GM12878 (cell line): ENCODE measurements around the gene ARAP3. TPM values are rescaled to one million over a fixed set of nuclear protein-coding genes. Genes with fewer than 3 reads are reported as not detected.

ENCODE experiments used
- ATAC-seq: fragments of 200-7000 bp; cut with Tn5 transposase; 3 replicates; pipeline ENCODE4 v1.9.1; 2020; ENCODE audit warnings: mild to moderate bottlenecking, moderate library complexity
- BruUV-seq: library from RNA; stranded (reverse); fragments of 400-500 nt; replicated peaks from 2 replicates; lab custom pipeline; 2021; lab: Mats Ljungman, UMichigan
- CTCF ChIA-PET: fragments of 300-600 bp; sonication (Branson Sonifier 250); formaldehyde crosslinking; extraction: SDS; loops from one replicate; lab custom pipeline; 2021; ENCODE audit warnings: inconsistent platforms; lab: Yijun Ruan, JAX
- POLR2A ChIA-PET: fragments of 350-600 bp; formaldehyde crosslinking; extraction: SDS; loops from one replicate; lab custom pipeline; 2021; ENCODE audit warnings: inconsistent platforms; lab: Charles Lee
- RAD21 ChIA-PET: fragments of 300-600 bp; sonication (Branson Sonifier 250); formaldehyde crosslinking; loops from one replicate; lab custom pipeline; 2023; ENCODE audit warnings: antibody characterized with exemption; ENCODE audit not compliant: unreplicated experiment; lab: Charles Lee
- SMC1A ChIA-PET: fragments of 300-600 bp; sonication (Branson Sonifier 250); formaldehyde crosslinking; loops from one replicate; lab custom pipeline; 2023; ENCODE audit not compliant: unreplicated experiment, uncharacterized antibody; lab: Charles Lee
- DNase-seq: peaks from one replicate; pipeline ENCODE4 v3.0.0-alpha.2; 2011; ENCODE audit warnings: low read depth, low spot score
- FAIRE-seq: peaks from 3 replicates; lab custom pipeline; 2011; peaks lifted over from hg19 to GRCh38; lab: Jason Lieb, UNC
- H2AFZ ChIP-seq: 2 replicates; pipeline ENCODE4 v1.6.0; 2011; ENCODE audit warnings: low read depth, low read length, control low read depth; ENCODE audit not compliant: control insufficient read depth
- H3K27ac ChIP-seq: 2 replicates; pipeline ENCODE4 v1.5.1; 2011; ENCODE audit warnings: control low read depth; ENCODE audit not compliant: control insufficient read depth, insufficient read depth
- H3K27me3 ChIP-seq, 2 experiments: replicated peaks in 1 of 2; 2 replicates each; pipeline versions ENCODE4 v1.6.0 to v1.6.1; 2011; ENCODE audit warnings: low read length in 1 of 2; ENCODE audit not compliant: control insufficient read depth in 2 of 2, insufficient read depth in 2 of 2
- H3K36me3 ChIP-seq, 2 experiments: 2 replicates each; pipeline ENCODE4 v1.5.1; 2011; ENCODE audit warnings: low read length in 1 of 2; ENCODE audit not compliant: control insufficient read depth in 2 of 2, insufficient read depth in 2 of 2
- H3K4me1 ChIP-seq: 2 replicates; pipeline ENCODE4 v1.6.1; 2011; ENCODE audit warnings: mild to moderate bottlenecking, low read length, moderate library complexity, mixed read lengths; ENCODE audit not compliant: control insufficient read depth, insufficient read depth
- H3K4me2 ChIP-seq: 2 replicates; pipeline ENCODE4 v1.6.0; 2011; ENCODE audit warnings: control low read depth; ENCODE audit not compliant: control insufficient read depth, insufficient read depth
- H3K4me3 ChIP-seq: fragments of 200-600 bp; sonication (generic); 2 replicates; pipeline ENCODE4 v1.5.1; 2016
- H3K79me2 ChIP-seq: 2 replicates; pipeline ENCODE4 v1.6.0; 2011; ENCODE audit warnings: low read length; ENCODE audit not compliant: control insufficient read depth, insufficient read depth
- H3K9ac ChIP-seq: 2 replicates; pipeline ENCODE4 v1.8.0; 2011; ENCODE audit warnings: low read length, control low read depth, mixed read lengths; ENCODE audit not compliant: control insufficient read depth, insufficient read depth
- H3K9me3 ChIP-seq: replicated peaks from 3 replicates; pipeline ENCODE4 v1.5.1; 2011; ENCODE audit warnings: mild to moderate bottlenecking, low read length; ENCODE audit not compliant: control insufficient read depth, insufficient read depth
- H4K20me1 ChIP-seq: 2 replicates; pipeline ENCODE4 v1.6.0; 2011; ENCODE audit not compliant: control insufficient read depth, insufficient read depth
- ASH2L ChIP-seq: fragments of 300-600, 200-600 bp; sonication (generic); IDR thresholded peaks from 2 replicates; pipeline ENCODE4 v1.6.1; 2017; ENCODE audit warnings: low read depth, mild to moderate bottlenecking, borderline replicate concordance
- ELK1 ChIP-seq: IDR thresholded peaks from 2 replicates; pipeline ENCODE4 v1.6.1; 2012; ENCODE audit warnings: low read depth, low read length, improper control_type of control experiment
- EP300 ChIP-seq, 2 experiments: fragments of 150-350 bp in 1 of 2; IDR thresholded peaks; 2 replicates each; pipeline ENCODE4 v1.6.1; 2011 to 2012; ENCODE audit warnings: low read depth in 2 of 2, low read length in 2 of 2, borderline replicate concordance in 1 of 2, improper control_type of control experiment in 1 of 2, inconsistent platforms in 1 of 2; ENCODE audit not compliant: control insufficient read depth in 1 of 2
- IRF4 ChIP-seq: IDR thresholded peaks from 2 replicates; pipeline ENCODE4 v1.6.1; 2011; ENCODE audit warnings: low read depth, low read length
- NFYA ChIP-seq: IDR thresholded peaks from 2 replicates; pipeline ENCODE4 v1.6.1; 2011; ENCODE audit warnings: low read depth, mild to moderate bottlenecking, low read length, improper control_type of control experiment, borderline replicate concordance
- PBX3 ChIP-seq: IDR thresholded peaks from 2 replicates; pipeline ENCODE4 v1.6.1; 2011; ENCODE audit warnings: mild to moderate bottlenecking, low read depth, low read length, moderate library complexity; ENCODE audit not compliant: insufficient replicate concordance
- SP1 ChIP-seq: IDR thresholded peaks from one replicate; pipeline ENCODE4 v1.6.1; 2011; ENCODE audit warnings: low read depth, low read length
- SREBF2 ChIP-seq: IDR thresholded peaks from 2 replicates; pipeline ENCODE4 v1.6.1; 2012; ENCODE audit warnings: mild to moderate bottlenecking, low read length
- SRF ChIP-seq, 2 experiments: IDR thresholded peaks; 2 replicates each; pipeline ENCODE4 v1.6.1; 2011; ENCODE audit warnings: low read depth in 2 of 2, low read length in 2 of 2, mild to moderate bottlenecking in 1 of 2, moderate library complexity in 1 of 2
- STAT3 ChIP-seq: IDR thresholded peaks from 2 replicates; pipeline ENCODE4 v1.6.1; 2011; ENCODE audit warnings: low read depth, low read length, improper control_type of control experiment
- TBL1XR1 ChIP-seq: IDR thresholded peaks from 2 replicates; pipeline ENCODE4 v1.6.1; 2012; ENCODE audit warnings: low read depth, low read length, improper control_type of control experiment
- WRNIP1 ChIP-seq: IDR thresholded peaks from 2 replicates; pipeline ENCODE4 v1.6.1; 2011; ENCODE audit warnings: low read depth, low read length, improper control_type of control experiment, borderline replicate concordance
- WGBS: methylation state at CpG from one replicate; pipeline ENCODE4 v1.1.6; 2016; ENCODE audit warnings: low lambda C conversion rate; ENCODE audit not compliant: insufficient replicate concordance, insufficient coverage; ENCODE audit errors: missing lambda C conversion rate; 5-methylcytosine and 5-hydroxymethylcytosine counted together
- in situ Hi-C: fragments of 300-500 bp; cut with MboI; formaldehyde crosslinking; loops from 9 replicates; pipeline ENCODE4 v1.14.3; 2018; ENCODE audit warnings: mixed read lengths
- intact Hi-C: fragments of 100-400 bp; cut with micrococcal nuclease; formaldehyde crosslinking; loops from one replicate; pipeline ENCODE4 v1.14.2; 2022; ENCODE audit not compliant: unreplicated experiment
- polyA plus RNA-seq, 11 experiments: library from polyadenylated mRNA; depleted of rRNA in 4 of 11; unstranded in 6 of 11; stranded (reverse) in 5 of 11; fragments of >200 nt; fragmentation: Nextera tagmentation in 4 of 11; fragmentation: Illumina TruSeq in 1 of 11; extraction: Ambion mirVana in 4 of 11; extraction: Trizol in 1 of 11; gene quantifications; 1 replicate in 1 of 11; 2 replicates in 10 of 11; pipeline versions ENCODE4 v1.2.1 to v1.2.3, GENCODE V29; 2011 to 2016; ENCODE audit warnings: inconsistent platforms in 2 of 11, missing spikeins in 2 of 11, low read depth in 1 of 11
- total RNA-seq, 4 experiments: library from RNA; depleted of rRNA in 3 of 4; stranded (reverse); fragments of >200 nt in 3 of 4; fragmentation: Illumina TruSeq in 1 of 4; extraction: Trizol in 1 of 4; gene quantifications; 2 replicates each; pipeline versions ENCODE4 v1.2.1 to v1.2.3, GENCODE V29; 2013 to 2021
- TF ChIP-seq, protein P1 (sequence below): fragments of 450-650 bp; formaldehyde crosslinking; IDR thresholded peaks from 2 replicates; pipeline ENCODE4 v1.4.0; 2020; ENCODE audit warnings: mild to moderate bottlenecking, moderate library complexity

The ARAP3 gene
- total and polyA plus RNA-seq, 10 of the 15 experiments (the other 5 are each of a cell fraction or from before 2014, with no cell fraction given), result 0.01 to 0.08 TPM; not detected in 8

DNA sequence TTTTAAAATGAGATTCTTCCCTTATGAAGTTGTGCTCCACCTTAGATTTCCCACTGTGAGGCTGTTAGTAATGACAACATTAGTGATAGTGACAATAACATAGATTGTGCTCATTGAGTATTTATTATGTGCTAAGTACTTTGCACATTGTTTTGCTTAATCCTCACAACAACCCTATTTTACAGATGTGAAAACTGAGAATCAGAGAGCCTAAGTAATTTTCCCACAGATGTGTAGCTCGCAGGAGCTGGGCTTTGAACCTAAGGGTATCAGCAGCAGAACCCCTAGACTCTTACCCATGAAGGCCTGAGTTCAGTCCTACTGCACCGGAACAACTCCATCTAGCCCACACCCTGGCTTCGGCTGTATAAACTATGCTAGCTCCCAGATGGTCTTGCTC lies 15.6 kb upstream of the ARAP3 start:
- FAIRE-seq, result no peak
- ChIA-PET SMC1A (interaction anchor here (1.0 to 2.6 kb wide), 2 partner anchors 184 to 263 kb away, joined by 3 to 9 read pairs; no protein-coding TSS in a partner anchor), CTCF (interaction anchor here (5.4 kb wide), 1 partner anchor 263 kb away, joined by 28 read pairs; no protein-coding TSS in a partner anchor), POLR2A (no interaction called here), RAD21 (no interaction called here)
- 14% methylated on average over 3 of the region's 3 CpGs for WGBS
- no peaks in the 10 kb centered on the region for H3K9me3 ChIP-seq
- no peak overlapping the region for H3K4me2 ChIP-seq
- H3K4me3 ChIP-seq, result no peak overlapping the region
- no peak for DNase-seq
- H2AFZ ChIP-seq, result no peak overlapping the region
- ATAC-seq, result no peak
- TF ChIP-seq SREBF2 (no peak), WRNIP1 (no peak), ELK1 (no peak), STAT3 (no peak), NFYA (no peak), SRF (IDR thresholded peaks at IDR 0.05; ENCODE audit: low read depth in 2 of 2, low read length in 2 of 2) (no peak), SP1 (no peak), EP300 (IDR thresholded peaks at IDR 0.05; ENCODE audit: borderline replicate concordance in 1 of 2, control insufficient read depth in 1 of 2, low read depth in 2 of 2, low read length in 2 of 2) (no peak), PBX3 (no peak), ASH2L (no peak), TBL1XR1 (no peak), IRF4 (no peak)
- TF ChIP-seq, protein P1, sequence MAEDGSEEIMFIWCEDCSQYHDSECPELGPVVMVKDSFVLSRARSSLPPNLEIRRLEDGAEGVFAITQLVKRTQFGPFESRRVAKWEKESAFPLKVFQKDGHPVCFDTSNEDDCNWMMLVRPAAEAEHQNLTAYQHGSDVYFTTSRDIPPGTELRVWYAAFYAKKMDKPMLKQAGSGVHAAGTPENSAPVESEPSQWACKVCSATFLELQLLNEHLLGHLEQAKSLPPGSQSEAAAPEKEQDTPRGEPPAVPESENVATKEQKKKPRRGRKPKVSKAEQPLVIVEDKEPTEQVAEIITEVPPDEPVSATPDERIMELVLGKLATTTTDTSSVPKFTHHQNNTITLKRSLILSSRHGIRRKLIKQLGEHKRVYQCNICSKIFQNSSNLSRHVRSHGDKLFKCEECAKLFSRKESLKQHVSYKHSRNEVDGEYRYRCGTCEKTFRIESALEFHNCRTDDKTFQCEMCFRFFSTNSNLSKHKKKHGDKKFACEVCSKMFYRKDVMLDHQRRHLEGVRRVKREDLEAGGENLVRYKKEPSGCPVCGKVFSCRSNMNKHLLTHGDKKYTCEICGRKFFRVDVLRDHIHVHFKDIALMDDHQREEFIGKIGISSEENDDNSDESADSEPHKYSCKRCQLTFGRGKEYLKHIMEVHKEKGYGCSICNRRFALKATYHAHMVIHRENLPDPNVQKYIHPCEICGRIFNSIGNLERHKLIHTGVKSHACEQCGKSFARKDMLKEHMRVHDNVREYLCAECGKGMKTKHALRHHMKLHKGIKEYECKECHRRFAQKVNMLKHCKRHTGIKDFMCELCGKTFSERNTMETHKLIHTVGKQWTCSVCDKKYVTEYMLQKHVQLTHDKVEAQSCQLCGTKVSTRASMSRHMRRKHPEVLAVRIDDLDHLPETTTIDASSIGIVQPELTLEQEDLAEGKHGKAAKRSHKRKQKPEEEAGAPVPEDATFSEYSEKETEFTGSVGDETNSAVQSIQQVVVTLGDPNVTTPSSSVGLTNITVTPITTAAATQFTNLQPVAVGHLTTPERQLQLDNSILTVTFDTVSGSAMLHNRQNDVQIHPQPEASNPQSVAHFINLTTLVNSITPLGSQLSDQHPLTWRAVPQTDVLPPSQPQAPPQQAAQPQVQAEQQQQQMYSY (CRISPR knock-in tag), result no peak
- H3K27ac ChIP-seq, result no peak overlapping the region
- H4K20me1 ChIP-seq, result no peaks in the 10 kb centered on the region
- intact Hi-C loops, result no loop called here
- peaks cover 10% of the 10 kb centered on the region for H3K4me1 ChIP-seq
- no peaks in the 10 kb centered on the region for H3K79me2 ChIP-seq
- BruUV-seq, result no TSS peak
- peaks cover 4 to 7% of the 10 kb centered on the region in 2 experiments; a peak in 3 of 4 replicates for H3K27me3 ChIP-seq
- H3K9ac ChIP-seq, result no peak overlapping the region
- in situ Hi-C loops, result loop anchor here (10.0 kb wide), 1 partner anchor 447 kb away; no protein-coding TSS in a partner anchor
- no peaks in the 10 kb centered on the region for H3K36me3 ChIP-seq
